ENCODE measurements around the gene NDUFC2. TPM values are rescaled to one million over a fixed set of nuclear protein-coding genes. Genes with fewer than 3 reads are reported as not detected.

The NDUFC2 gene
- total RNA-seq, 4 donors from 2014 or later = 57.8 to 136 (median 75.5) TPM

DNA sequence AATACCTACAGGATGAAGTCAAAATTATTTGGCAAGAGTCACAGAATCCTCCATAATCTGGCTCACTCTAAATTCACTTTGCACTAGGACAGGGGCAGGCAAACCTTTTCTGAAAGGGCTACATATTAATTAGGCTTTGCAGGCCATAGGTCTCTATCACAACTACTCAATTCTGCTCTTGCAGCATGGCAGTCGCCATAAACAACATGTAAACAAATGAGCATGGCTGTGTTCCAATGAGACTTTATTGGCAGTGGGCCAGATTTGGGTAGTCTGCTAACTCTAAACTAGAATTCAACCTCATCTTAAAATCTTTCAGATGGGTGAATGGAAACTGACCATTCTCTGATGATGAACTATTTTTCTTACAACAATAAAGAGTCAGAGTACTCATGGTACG, 10.2 kb downstream of the NDUFC2 start:
- TF ChIP-seq, protein P1, sequence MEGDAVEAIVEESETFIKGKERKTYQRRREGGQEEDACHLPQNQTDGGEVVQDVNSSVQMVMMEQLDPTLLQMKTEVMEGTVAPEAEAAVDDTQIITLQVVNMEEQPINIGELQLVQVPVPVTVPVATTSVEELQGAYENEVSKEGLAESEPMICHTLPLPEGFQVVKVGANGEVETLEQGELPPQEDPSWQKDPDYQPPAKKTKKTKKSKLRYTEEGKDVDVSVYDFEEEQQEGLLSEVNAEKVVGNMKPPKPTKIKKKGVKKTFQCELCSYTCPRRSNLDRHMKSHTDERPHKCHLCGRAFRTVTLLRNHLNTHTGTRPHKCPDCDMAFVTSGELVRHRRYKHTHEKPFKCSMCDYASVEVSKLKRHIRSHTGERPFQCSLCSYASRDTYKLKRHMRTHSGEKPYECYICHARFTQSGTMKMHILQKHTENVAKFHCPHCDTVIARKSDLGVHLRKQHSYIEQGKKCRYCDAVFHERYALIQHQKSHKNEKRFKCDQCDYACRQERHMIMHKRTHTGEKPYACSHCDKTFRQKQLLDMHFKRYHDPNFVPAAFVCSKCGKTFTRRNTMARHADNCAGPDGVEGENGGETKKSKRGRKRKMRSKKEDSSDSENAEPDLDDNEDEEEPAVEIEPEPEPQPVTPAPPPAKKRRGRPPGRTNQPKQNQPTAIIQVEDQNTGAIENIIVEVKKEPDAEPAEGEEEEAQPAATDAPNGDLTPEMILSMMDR (IDR thresholded peaks at IDR 0.05) = no peak
- DNase-seq (ENCODE audit: low spot score) (no peak), ATAC-seq (ENCODE audit: low FRiP score) (no peak)

DNA sequence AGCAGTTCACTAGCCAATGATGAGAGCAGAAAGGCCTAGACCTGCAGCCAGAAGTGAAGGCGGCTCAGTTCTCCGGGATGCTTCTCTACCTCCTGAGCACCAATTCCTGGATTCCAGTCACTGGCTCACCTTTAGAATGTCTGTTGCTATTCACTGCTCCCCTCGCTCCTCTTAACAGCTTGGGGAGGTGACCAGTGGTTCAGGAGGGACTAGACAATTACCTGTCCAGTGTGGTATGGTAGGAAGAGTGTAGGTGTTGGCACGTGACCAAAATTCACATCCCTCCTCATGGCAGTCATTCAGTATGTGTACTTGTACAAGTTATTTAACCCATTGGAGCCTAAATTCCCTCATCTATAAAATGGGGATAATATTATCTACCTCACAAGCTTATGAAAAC, 12.0 kb downstream of the NDUFC2 start:
- TF ChIP-seq, protein P1 (IDR thresholded peaks at IDR 0.05) = no peak
- DNase-seq (ENCODE audit: low spot score) = no peak
- no peak for ATAC-seq (ENCODE audit: low FRiP score)

DNA sequence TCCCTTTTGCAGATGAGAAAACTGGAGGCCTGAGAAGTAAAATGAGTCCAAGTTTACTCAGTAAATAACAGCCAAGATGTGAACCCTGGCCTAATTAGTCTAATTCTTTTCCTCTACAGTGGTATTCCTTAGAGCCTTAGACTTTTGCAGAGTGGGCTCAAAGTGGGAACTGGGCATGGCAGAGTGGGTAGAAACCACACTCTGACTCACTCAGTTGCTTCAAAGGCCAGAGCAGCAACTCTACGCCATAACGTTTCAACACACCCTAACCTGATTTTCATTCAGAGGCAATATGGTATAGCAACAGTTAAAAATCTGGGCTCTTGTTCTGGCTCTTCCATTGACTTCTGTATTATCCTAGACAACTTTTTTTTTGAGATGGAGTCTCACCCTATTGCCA, 13.2 kb downstream of the NDUFC2 start:
- ATAC-seq (ENCODE audit: low FRiP score) = no peak
- TF ChIP-seq, protein P1 (IDR thresholded peaks at IDR 0.05) = no peak
- DNase-seq (ENCODE audit: low spot score) = no peak

DNA sequence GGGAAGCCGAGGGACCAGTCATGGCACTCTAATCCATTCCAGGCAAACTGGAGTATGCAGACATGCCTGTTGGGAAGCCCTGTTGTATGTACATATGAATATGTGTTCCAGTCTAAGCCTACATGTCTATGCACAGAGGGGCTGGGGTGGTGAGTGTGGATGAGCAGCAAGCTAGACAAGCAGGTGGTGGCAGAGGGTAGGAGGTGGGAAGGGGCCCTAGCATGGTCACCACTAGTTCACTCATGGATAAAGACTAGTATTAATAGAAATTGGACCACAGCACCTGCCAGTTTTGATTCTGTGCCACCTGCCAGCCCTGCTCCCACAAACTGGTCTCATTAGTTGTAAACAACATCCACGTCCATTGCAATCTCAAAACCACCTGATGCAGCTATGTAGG, 14.5 kb downstream of the NDUFC2 start:
- ATAC-seq (ENCODE audit: low FRiP score) (no peak), DNase-seq (ENCODE audit: low spot score) (no peak)
- TF ChIP-seq, protein P1 (IDR thresholded peaks at IDR 0.05) = no peak

DNA sequence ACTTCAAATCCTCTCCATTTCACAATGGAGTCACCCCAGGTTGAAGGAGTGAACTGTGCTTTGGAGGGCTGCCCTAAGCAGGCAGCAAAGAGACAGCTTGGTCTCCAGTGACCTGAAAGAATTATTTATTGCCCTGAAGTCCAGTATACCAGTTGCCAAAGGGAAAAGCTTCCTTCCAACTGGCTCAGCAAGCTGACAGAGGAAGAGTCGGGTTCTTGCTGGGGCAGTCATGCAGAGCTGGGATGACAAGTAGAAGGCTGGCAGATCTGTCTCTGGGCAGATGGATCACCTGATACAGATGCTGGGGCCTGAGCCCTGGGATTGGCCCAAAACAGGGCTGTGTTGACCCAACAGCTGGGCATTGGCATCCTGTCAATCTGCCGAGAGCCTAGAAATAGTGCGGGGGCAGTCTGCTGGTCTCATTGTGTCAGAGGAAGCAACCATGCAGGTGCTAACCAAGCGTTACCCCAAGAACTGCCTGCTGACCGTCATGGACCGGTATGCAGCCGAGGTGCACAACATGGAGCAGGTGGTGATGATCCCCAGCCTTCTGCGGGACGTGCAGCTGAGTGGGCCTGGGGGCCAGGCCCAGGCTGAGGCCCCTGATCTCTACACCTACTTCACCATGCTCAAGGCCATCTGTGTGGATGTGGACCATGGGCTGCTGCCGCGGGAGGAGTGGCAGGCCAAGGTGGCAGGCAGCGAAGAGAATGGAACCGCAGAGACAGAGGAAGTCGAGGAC, 16.1 kb downstream of the NDUFC2 start, which contains the start of gene THRSP:
THRSP (plus strand) TSS at position 422 of the 742 bp plus-strand sequence; CDS start at position 443, 21 bp downstream.
- no peak for ATAC-seq (ENCODE audit: low FRiP score)
- DNase-seq (ENCODE audit: low spot score) = no peak
- TF ChIP-seq, protein P1 (IDR thresholded peaks at IDR 0.05) = no peak

DNA sequence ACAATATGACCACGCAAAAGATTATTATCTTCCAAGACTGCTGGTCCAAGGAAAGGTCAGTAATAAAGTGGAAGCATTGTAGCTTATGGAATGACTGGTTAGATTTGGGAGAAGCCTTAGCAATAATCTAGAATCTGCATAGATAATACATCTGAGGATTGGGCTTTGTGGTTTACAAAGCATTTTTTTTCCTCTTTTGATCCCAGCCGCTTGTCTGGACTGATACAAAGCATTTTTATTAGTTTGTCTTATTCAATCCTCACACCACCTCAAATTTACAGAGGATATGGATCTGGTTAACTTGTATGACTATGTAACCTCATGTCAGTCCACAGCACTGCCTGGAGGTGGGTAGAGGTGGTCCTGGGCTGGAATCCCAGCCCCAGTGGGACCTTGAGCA, 17.0 kb downstream of the NDUFC2 start:
- TF ChIP-seq, protein P1 (IDR thresholded peaks at IDR 0.05) = no peak
- DNase-seq (ENCODE audit: low spot score) = no peak
- no peak for ATAC-seq (ENCODE audit: low FRiP score)

DNA sequence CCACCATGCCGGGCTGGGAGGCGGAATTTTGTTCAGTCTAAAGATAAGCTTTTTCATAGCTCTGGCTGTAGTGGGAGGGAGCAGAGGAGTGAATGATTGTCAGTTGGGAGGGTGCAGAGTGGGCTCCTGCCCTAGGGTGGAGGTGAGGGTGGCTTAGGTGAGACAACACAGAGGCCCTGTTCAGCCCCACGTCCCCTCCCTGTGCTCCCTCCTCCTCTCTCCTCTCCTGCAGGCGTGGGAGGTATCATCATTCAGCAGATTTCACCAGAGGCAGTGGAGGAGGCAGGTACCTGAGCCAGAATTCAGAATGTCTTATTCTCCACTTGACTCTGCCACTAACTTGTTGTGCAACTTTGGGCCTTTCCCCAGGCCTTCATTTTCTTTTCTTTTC, 17.7 kb downstream of the NDUFC2 start:
- TF ChIP-seq, protein P1 (IDR thresholded peaks at IDR 0.05) = no peak
- ATAC-seq (ENCODE audit: low FRiP score) (peak; percentile 85), DNase-seq (ENCODE audit: low spot score) (peak; percentile 35)
